HepG2 (cell line): ENCODE results near the gene EMC1. TPM values are rescaled to one million over a fixed set of nuclear protein-coding genes. Genes with fewer than 3 reads are reported as not detected.
A peak's percentile ranks its signal among the peaks of the same experiment; 100 is the strongest.

Experiments
- BCL6 ChIP-seq: IDR thresholded peaks from 2 replicates; pipeline ENCODE4 v1.6.1; 2016; ENCODE audit warnings: missing genetic modification reagents, missing compliant biosample characterization
- CEBPB ChIP-seq: IDR thresholded peaks from 2 replicates; pipeline ENCODE4 v1.6.1; 2011; ENCODE audit warnings: low read depth, low read length, improper control_type of control experiment, borderline replicate concordance
- DNMT1 ChIP-seq: sonication (generic); formaldehyde crosslinking; IDR thresholded peaks from 2 replicates; pipeline ENCODE4 v1.5.1; 2020; ENCODE audit warnings: mild to moderate bottlenecking, missing genetic modification reagents
- EEA1 ChIP-seq: sonication (generic); formaldehyde crosslinking; IDR thresholded peaks from 2 replicates; pipeline ENCODE4 v1.5.1; 2020; ENCODE audit warnings: mild to moderate bottlenecking, missing genetic modification reagents, borderline replicate concordance
- HIC2 ChIP-seq: sonication (generic); formaldehyde crosslinking; IDR thresholded peaks from 2 replicates; pipeline ENCODE4 v1.9.0; 2022; ENCODE audit warnings: low read depth, missing genetic modification reagents
- MXD1 ChIP-seq: sonication (generic); formaldehyde crosslinking; IDR thresholded peaks from 2 replicates; pipeline ENCODE4 v1.4.0; 2020; ENCODE audit warnings: mild to moderate bottlenecking, missing genetic modification reagents
- NFE2L1 ChIP-seq: sonication (generic); formaldehyde crosslinking; IDR thresholded peaks from 2 replicates; pipeline ENCODE4 v1.4.0; 2020; ENCODE audit warnings: missing genetic modification reagents, mild to moderate bottlenecking, borderline replicate concordance
- NFKBIZ ChIP-seq: IDR thresholded peaks from 2 replicates; pipeline ENCODE4 v1.6.1; 2018; ENCODE audit warnings: missing genetic modification reagents, missing compliant biosample characterization
- PHF21A ChIP-seq: sonication (generic); formaldehyde crosslinking; IDR thresholded peaks from 2 replicates; pipeline ENCODE4 v1.5.0; 2020; ENCODE audit warnings: mild to moderate bottlenecking, missing genetic modification reagents
- PREB ChIP-seq: sonication (generic); formaldehyde crosslinking; IDR thresholded peaks from 2 replicates; pipeline ENCODE4 v1.4.0; 2020; ENCODE audit warnings: missing genetic modification reagents
- SOX13 ChIP-seq, 3 experiments: fragments of 450-650 bp in 1 of 3; sonication (generic) in 1 of 3; formaldehyde crosslinking in 1 of 3; IDR thresholded peaks in 2 of 3; conservative IDR thresholded peaks in 1 of 3; 2 replicates each; pipeline versions ENCODE4 v1.5.0 to v1.6.1; 2016 to 2020; ENCODE audit warnings: antibody characterized with exemption in 1 of 3, mild to moderate bottlenecking in 1 of 3, missing compliant biosample characterization in 1 of 3, missing genetic modification reagents in 1 of 3, moderate library complexity in 1 of 3
- TBX2 ChIP-seq: sonication (generic); formaldehyde crosslinking; IDR thresholded peaks from 2 replicates; pipeline ENCODE4 v1.5.0; 2020; ENCODE audit warnings: missing genetic modification reagents, mild to moderate bottlenecking, borderline replicate concordance
- THRA ChIP-seq: sonication (generic); formaldehyde crosslinking; IDR thresholded peaks from 2 replicates; pipeline ENCODE4 v1.4.0; 2020; ENCODE audit warnings: missing genetic modification reagents, borderline replicate concordance
- ZKSCAN8 ChIP-seq: IDR thresholded peaks from 2 replicates; pipeline ENCODE4 v1.6.1; 2016; ENCODE audit warnings: borderline replicate concordance, missing genetic modification reagents, missing compliant biosample characterization
- ZNF136 ChIP-seq: sonication (generic); formaldehyde crosslinking; IDR thresholded peaks from 2 replicates; pipeline ENCODE4 v1.8.1; 2022; ENCODE audit warnings: low read depth, mild to moderate bottlenecking, moderate library complexity, missing genetic modification reagents
- ZNF143 ChIP-seq: sonication (generic); formaldehyde crosslinking; IDR thresholded peaks from 2 replicates; pipeline ENCODE4 v1.4.0; 2020; ENCODE audit warnings: missing genetic modification reagents
- ZNF275 ChIP-seq: sonication (generic); formaldehyde crosslinking; IDR thresholded peaks from 2 replicates; pipeline ENCODE4 v1.8.0; 2022; ENCODE audit warnings: missing genetic modification reagents, mild to moderate bottlenecking, inconsistent platforms, borderline replicate concordance
- ZNF30 ChIP-seq: sonication (generic); formaldehyde crosslinking; IDR thresholded peaks from 2 replicates; pipeline ENCODE4 v1.5.0; 2020; ENCODE audit warnings: mild to moderate bottlenecking, missing genetic modification reagents
- ZNF382 ChIP-seq: sonication (generic); formaldehyde crosslinking; IDR thresholded peaks from 2 replicates; pipeline ENCODE4 v1.5.0; 2020; ENCODE audit warnings: missing genetic modification reagents, mild to moderate bottlenecking, borderline replicate concordance
- ZNF570 ChIP-seq: sonication (generic); formaldehyde crosslinking; IDR thresholded peaks from 2 replicates; pipeline ENCODE4 v1.4.0; 2020; ENCODE audit warnings: mild to moderate bottlenecking, missing genetic modification reagents, borderline replicate concordance
- ZNF740 ChIP-seq: sonication (generic); formaldehyde crosslinking; IDR thresholded peaks from 2 replicates; pipeline ENCODE4 v1.4.0; 2020; ENCODE audit warnings: missing genetic modification reagents
- polyA plus RNA-seq, 8 experiments: library from polyadenylated mRNA; depleted of rRNA in 3 of 8; stranded (reverse) in 7 of 8; unstranded in 1 of 8; fragments of >200 nt; fragmentation: Illumina TruSeq in 4 of 8; extraction: Trizol in 4 of 8; gene quantifications; 2 replicates each; pipeline versions ENCODE4 v1.2.1 to v1.2.3, GENCODE V29; 2011 to 2016; ENCODE audit warnings: low read depth in 4 of 8, missing spikeins in 1 of 8, mixed read lengths in 1 of 8; ENCODE audit not compliant: insufficient read depth in 1 of 8
- total RNA-seq, 5 experiments: library from RNA; depleted of rRNA; stranded (reverse); fragments of >200 nt; fragmentation: Illumina TruSeq; extraction: Trizol; gene quantifications; 2 replicates each; pipeline ENCODE4 v1.2.3, GENCODE V29; 2016; ENCODE audit warnings: low read depth in 1 of 5

EMC1 gene
- total and polyA plus RNA-seq, 2 of the 13 experiments (the other 11 are each of a cell fraction or from before 2014, with no cell fraction given): 38.0 to 61.3 TPM

GRCh38 chr1:19209990-19210771, 41.1 kb downstream of the EMC1 start, which contains the start of gene UBR4 (continued):
- TF ChIP-seq THRA (CRISPR knock-in tag) (peak; percentile 73; the same call in 1 of the 2 replicates), TBX2 (peak; percentile 86), HIC2 (CRISPR knock-in tag) (peak; percentile 88; the same call in 1 of the 2 replicates), ZNF740 (peak; percentile 78; the same call in 1 of the 2 replicates), MXD1 (CRISPR knock-in tag) (peak; percentile 65; the same call in 1 of the 2 replicates), EEA1 (CRISPR knock-in tag) (peak; percentile 55), ZKSCAN8 (CRISPR knock-in tag) (no peak; the same call in 1 of the 2 replicates), ZNF570 (CRISPR knock-in tag) (no peak), NFKBIZ (CRISPR knock-in tag) (peak; percentile 64; the same call in 1 of the 2 replicates), PHF21A (CRISPR knock-in tag) (peak; percentile 75; the same call in 1 of the 2 replicates), ZNF136 (peak; percentile 89; the same call in 1 of the 2 replicates), ZNF382 (CRISPR knock-in tag) (no peak), ZNF30 (CRISPR knock-in tag) (no peak), NFE2L1 (CRISPR knock-in tag) (no peak), BCL6 (peak; percentile 77), CEBPB (peak; percentile 99), ZNF143 (CRISPR knock-in tag) (peak; percentile 75), ZNF275 (peak; percentile 85; the same call in 1 of the 2 replicates), SOX13 (IDR thresholded peaks at IDR 0.05) (no peak), SOX13 (CRISPR knock-in tag; conservative IDR thresholded peaks at IDR 0.05 in 1 of 2, IDR thresholded peaks at IDR 0.05 in 1 of 2) (peak in 1 of 2 experiments; percentile 71; a peak in 2 of 4 replicates), PREB (no peak), DNMT1 (CRISPR knock-in tag) (peak; percentile 76; the same call in 1 of the 2 replicates)
